K562 (cell line): ENCODE measurements around the gene SLC7A6OS. TPM values are rescaled to one million over a fixed set of nuclear protein-coding genes. Genes with fewer than 3 reads are reported as not detected.

Experiments used
- CAMTA2 ChIP-seq: fragments of 250-450 bp; sonication (Bioruptor Pico); conservative IDR thresholded peaks from 2 replicates; pipeline ENCODE4 v1.5.1; 2022
- FOXM1 ChIP-seq, 2 experiments: fragments of 450-650 bp in 1 of 2; sonication (generic) in 1 of 2; formaldehyde crosslinking in 1 of 2; IDR thresholded peaks; 2 replicates each; pipeline versions ENCODE4 v1.6.1 to v1.9.0; 2017 to 2022; ENCODE audit warnings: low read depth in 2 of 2, mild to moderate bottlenecking in 2 of 2, missing genetic modification reagents in 1 of 2, moderate library complexity in 1 of 2
- MXI1 ChIP-seq: IDR thresholded peaks from 2 replicates; pipeline ENCODE4 v1.6.1; 2011; ENCODE audit warnings: low read depth, mild to moderate bottlenecking, improper control_type of control experiment, low read length
- NRF1 ChIP-seq, 2 experiments: fragments of 450-650 bp; IDR thresholded peaks in 1 of 2; conservative IDR thresholded peaks in 1 of 2; 2 replicates each; pipeline ENCODE4 v1.6.1; 2014; ENCODE audit warnings: mild to moderate bottlenecking in 2 of 2
- POLR2A ChIP-seq: fragments of 450-650 bp; conservative IDR thresholded peaks from 2 replicates; pipeline ENCODE4 v1.6.1; 2016
- POLR2AphosphoS5 ChIP-seq: IDR thresholded peaks from 2 replicates; pipeline ENCODE4 v1.6.1; 2011; ENCODE audit warnings: mild to moderate bottlenecking, low read depth, low read length, moderate library complexity; ENCODE audit not compliant: control insufficient read depth, insufficient read depth
- POLR2G ChIP-seq: fragments of 200-400 bp; formaldehyde crosslinking; IDR thresholded peaks from 2 replicates; pipeline ENCODE4 v1.6.1; 2017; ENCODE audit warnings: low read depth, mild to moderate bottlenecking, antibody characterized with exemption, low read length, moderate library complexity
- SMARCB1 ChIP-seq: IDR thresholded peaks from 2 replicates; pipeline ENCODE4 v1.6.1; 2011; ENCODE audit warnings: improper control_type of control experiment, low read depth; ENCODE audit not compliant: insufficient read length
- TBL1XR1 ChIP-seq, 2 experiments: IDR thresholded peaks; 2 replicates each; pipeline ENCODE4 v1.6.1; 2012; ENCODE audit warnings: improper control_type of control experiment in 2 of 2, low read length in 2 of 2, mild to moderate bottlenecking in 1 of 2
- ZBTB7A ChIP-seq: IDR thresholded peaks from 2 replicates; pipeline ENCODE4 v1.6.1; 2011; ENCODE audit warnings: low read depth, mild to moderate bottlenecking, low read length, moderate library complexity, borderline replicate concordance; ENCODE audit not compliant: control insufficient read depth
- ZNF507 ChIP-seq: conservative IDR thresholded peaks from 2 replicates; pipeline ENCODE4 v1.6.1; 2017; ENCODE audit warnings: missing genetic modification characterization, missing compliant biosample characterization
- ZNF785 ChIP-seq: fragments of 250-450 bp; sonication (Bioruptor Pico); IDR thresholded peaks from 2 replicates; pipeline ENCODE4 v1.4.0; 2020; ENCODE audit warnings: mild to moderate bottlenecking
- polyA plus RNA-seq, 8 experiments: library from polyadenylated mRNA; depleted of rRNA in 4 of 8; stranded (reverse) in 5 of 8; unstranded in 3 of 8; fragments of >200 nt; fragmentation: Nextera tagmentation in 2 of 8; fragmentation: Illumina TruSeq in 1 of 8; extraction: Ambion mirVana in 2 of 8; extraction: Trizol in 1 of 8; gene quantifications; 2 replicates each; pipeline versions ENCODE4 v1.2.1 to v1.2.3, GENCODE V29; 2011 to 2014; ENCODE audit warnings: inconsistent platforms in 1 of 8, missing spikeins in 1 of 8
- total RNA-seq, 7 experiments: library from RNA; depleted of rRNA in 6 of 7; stranded (reverse); fragments of >200 nt in 6 of 7; fragmentation: Illumina TruSeq in 2 of 7; extraction: Trizol in 2 of 7; gene quantifications; 2 replicates each; pipeline versions ENCODE4 v1.2.1 to v1.2.3, GENCODE V29; 2011 to 2021; ENCODE audit warnings: low replicate concordance in 1 of 7
- TF ChIP-seq, protein P1 (sequence below), 2 experiments: fragments of 450-650 bp in 1 of 2; IDR thresholded peaks; 2 replicates each; pipeline ENCODE4 v1.6.1; 2011 to 2017; ENCODE audit warnings: low read depth in 2 of 2, antibody characterized with exemption in 1 of 2, borderline replicate concordance in 1 of 2, low read length in 1 of 2, mild to moderate bottlenecking in 1 of 2, mixed read lengths in 1 of 2; ENCODE audit not compliant: control insufficient read depth in 1 of 2
- TF ChIP-seq, protein P2 (sequence below), 3 experiments: fragments of 200-800 bp in 1 of 3; sonication (Bioruptor generic) in 1 of 3; sonication (generic) in 1 of 3; formaldehyde crosslinking in 1 of 3; IDR thresholded peaks; 2 replicates each; pipeline versions ENCODE4 v1.6.1 to v1.8.0; 2016 to 2022; ENCODE audit warnings: mild to moderate bottlenecking in 2 of 3, missing compliant biosample characterization in 2 of 3, missing genetic modification characterization in 2 of 3, missing genetic modification reagents in 1 of 3
- TF ChIP-seq, protein P3 (sequence below): fragments of 450-650 bp; formaldehyde crosslinking; IDR thresholded peaks from 2 replicates; pipeline ENCODE4 v1.4.0; 2022; ENCODE audit warnings: mild to moderate bottlenecking, moderate library complexity
- TF ChIP-seq, protein P4 (sequence below), 2 experiments: fragments of 450-650 bp; IDR thresholded peaks; 2 replicates each; pipeline ENCODE4 v1.6.1; 2016

Gene SLC7A6OS
- total and polyA plus RNA-seq, 9 of the 15 experiments (the other 6 are each of a cell fraction or from before 2014, with no cell fraction given), result 2.7 to 23.6 (median 17.2) TPM

DNA sequence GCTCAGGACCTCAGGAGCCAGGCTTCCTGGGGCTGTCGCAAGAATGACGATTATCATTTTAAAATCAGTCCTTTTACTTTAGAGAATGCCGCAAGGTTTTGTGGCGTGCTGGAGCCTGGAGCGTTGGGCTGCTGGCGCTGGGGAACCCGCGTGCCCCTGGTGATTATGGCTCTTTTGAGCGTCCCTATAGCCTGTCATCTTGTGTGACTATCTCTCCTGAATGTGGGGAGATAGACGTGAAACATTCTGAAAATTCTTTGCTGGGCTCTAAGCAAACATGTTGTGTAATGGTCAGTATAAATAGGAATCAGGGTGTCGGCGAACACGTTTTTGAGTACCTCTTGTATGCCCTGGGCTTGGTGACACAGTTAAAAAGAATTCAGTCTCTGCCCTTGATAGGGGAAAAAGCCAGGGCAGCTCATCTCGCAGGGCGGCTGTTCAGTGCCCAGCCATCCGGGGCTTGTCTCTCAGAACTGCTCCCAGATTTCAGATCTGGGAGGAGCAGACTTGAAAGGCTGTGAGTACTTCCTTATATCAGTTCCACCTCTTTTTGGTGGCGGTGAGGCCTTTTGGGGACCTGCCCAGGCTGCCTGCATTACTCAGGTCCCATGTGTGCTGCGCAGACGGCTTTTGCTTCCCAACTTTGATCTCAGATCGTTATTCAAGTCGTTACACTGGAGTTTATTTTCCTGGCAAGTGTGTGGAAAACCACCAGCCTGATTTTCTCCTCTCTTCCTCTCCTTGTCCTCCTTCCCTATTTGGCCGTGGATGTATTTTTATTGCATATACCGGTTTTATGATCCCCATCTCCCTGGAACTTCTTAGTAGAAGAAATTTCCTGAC lies 45.4 kb downstream of the SLC7A6OS start (continued):
- TF ChIP-seq, protein P1, sequence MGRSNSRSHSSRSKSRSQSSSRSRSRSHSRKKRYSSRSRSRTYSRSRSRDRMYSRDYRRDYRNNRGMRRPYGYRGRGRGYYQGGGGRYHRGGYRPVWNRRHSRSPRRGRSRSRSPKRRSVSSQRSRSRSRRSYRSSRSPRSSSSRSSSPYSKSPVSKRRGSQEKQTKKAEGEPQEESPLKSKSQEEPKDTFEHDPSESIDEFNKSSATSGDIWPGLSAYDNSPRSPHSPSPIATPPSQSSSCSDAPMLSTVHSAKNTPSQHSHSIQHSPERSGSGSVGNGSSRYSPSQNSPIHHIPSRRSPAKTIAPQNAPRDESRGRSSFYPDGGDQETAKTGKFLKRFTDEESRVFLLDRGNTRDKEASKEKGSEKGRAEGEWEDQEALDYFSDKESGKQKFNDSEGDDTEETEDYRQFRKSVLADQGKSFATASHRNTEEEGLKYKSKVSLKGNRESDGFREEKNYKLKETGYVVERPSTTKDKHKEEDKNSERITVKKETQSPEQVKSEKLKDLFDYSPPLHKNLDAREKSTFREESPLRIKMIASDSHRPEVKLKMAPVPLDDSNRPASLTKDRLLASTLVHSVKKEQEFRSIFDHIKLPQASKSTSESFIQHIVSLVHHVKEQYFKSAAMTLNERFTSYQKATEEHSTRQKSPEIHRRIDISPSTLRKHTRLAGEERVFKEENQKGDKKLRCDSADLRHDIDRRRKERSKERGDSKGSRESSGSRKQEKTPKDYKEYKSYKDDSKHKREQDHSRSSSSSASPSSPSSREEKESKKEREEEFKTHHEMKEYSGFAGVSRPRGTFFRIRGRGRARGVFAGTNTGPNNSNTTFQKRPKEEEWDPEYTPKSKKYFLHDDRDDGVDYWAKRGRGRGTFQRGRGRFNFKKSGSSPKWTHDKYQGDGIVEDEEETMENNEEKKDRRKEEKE (IDR thresholded peaks at IDR 0.05; ENCODE audit: borderline replicate concordance in 1 of 2, control insufficient read depth in 1 of 2, low read depth in 2 of 2, low read length in 1 of 2), result no peak
- peak; percentile 77 to 81 for TF ChIP-seq NRF1 (conservative IDR thresholded peaks at IDR 0.05 in 1 of 2, IDR thresholded peaks at IDR 0.05 in 1 of 2)
- no peak; the same call in 1 of the 2 replicates for TF ChIP-seq POLR2AphosphoS5
- TF ChIP-seq, protein P2, sequence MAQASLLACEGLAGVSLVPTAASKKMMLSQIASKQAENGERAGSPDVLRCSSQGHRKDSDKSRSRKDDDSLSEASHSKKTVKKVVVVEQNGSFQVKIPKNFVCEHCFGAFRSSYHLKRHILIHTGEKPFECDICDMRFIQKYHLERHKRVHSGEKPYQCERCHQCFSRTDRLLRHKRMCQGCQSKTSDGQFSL (CRISPR knock-in tag; IDR thresholded peaks at IDR 0.05), result no peak
- TF ChIP-seq, protein P2 (tag; IDR thresholded peaks at IDR 0.05), result no peak
- no peak for TF ChIP-seq ZNF785 (CRISPR knock-in tag)
- TF ChIP-seq FOXM1 (IDR thresholded peaks at IDR 0.05; ENCODE audit: low read depth), result no peak
- TF ChIP-seq FOXM1 (CRISPR knock-in tag; IDR thresholded peaks at IDR 0.05; ENCODE audit: low read depth), result no peak
- no peak for TF ChIP-seq CAMTA2 (CRISPR knock-in tag)
- no peak for TF ChIP-seq TBL1XR1 (IDR thresholded peaks at IDR 0.05; ENCODE audit: low read length in 2 of 2)
- no peak for TF ChIP-seq POLR2G
- TF ChIP-seq, protein P3, sequence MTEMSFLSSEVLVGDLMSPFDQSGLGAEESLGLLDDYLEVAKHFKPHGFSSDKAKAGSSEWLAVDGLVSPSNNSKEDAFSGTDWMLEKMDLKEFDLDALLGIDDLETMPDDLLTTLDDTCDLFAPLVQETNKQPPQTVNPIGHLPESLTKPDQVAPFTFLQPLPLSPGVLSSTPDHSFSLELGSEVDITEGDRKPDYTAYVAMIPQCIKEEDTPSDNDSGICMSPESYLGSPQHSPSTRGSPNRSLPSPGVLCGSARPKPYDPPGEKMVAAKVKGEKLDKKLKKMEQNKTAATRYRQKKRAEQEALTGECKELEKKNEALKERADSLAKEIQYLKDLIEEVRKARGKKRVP, result no peak
- TF ChIP-seq, protein P4, sequence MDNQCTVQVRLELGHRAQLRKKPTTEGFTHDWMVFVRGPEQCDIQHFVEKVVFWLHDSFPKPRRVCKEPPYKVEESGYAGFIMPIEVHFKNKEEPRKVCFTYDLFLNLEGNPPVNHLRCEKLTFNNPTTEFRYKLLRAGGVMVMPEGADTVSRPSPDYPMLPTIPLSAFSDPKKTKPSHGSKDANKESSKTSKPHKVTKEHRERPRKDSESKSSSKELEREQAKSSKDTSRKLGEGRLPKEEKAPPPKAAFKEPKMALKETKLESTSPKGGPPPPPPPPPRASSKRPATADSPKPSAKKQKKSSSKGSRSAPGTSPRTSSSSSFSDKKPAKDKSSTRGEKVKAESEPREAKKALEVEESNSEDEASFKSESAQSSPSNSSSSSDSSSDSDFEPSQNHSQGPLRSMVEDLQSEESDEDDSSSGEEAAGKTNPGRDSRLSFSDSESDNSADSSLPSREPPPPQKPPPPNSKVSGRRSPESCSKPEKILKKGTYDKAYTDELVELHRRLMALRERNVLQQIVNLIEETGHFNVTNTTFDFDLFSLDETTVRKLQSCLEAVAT (IDR thresholded peaks at IDR 0.05), result no peak
- no peak for TF ChIP-seq ZBTB7A
- no peak for TF ChIP-seq SMARCB1
- no peak for TF ChIP-seq MXI1
- peak; percentile 8; the same call in 1 of the 2 replicates for TF ChIP-seq POLR2A
- no peak for TF ChIP-seq ZNF507 (tag)
